ENCODE results near the gene MRPS26.

DNA sequence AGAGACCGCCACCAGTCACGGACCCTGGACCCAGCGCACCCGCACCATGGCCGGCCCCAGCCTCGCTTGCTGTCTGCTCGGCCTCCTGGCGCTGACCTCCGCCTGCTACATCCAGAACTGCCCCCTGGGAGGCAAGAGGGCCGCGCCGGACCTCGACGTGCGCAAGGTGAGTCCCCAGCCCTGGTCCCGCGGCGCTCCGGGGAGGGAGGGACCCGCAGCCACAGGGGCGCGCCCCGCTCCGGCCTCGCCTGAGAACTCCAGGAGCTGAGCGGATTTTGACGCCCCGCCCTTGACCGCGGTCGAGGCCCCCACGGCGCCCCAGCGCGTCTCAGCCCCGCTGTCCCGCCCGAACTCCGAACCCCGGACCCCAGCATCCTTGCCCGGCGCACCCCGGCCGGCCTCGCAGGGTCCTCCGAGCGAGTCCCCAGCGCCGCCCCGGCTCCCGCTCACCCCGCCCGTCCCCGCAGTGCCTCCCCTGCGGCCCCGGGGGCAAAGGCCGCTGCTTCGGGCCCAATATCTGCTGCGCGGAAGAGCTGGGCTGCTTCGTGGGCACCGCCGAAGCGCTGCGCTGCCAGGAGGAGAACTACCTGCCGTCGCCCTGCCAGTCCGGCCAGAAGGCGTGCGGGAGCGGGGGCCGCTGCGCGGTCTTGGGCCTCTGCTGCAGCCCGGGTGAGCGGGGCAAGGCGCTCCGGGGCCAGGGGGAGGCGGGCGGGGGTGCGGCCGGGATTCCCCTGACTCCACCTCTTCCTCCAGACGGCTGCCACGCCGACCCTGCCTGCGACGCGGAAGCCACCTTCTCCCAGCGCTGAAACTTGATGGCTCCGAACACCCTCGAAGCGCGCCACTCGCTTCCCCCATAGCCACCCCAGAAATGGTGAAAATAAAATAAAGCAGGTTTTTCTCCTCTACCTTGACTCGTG is 26.0 kb downstream of the MRPS26 start, which contains the start of gene OXT:
- TF ChIP-seq POLR2AphosphoS5 (IDR thresholded peaks at IDR 0.05) = no peak
- TF ChIP-seq, protein P1, sequence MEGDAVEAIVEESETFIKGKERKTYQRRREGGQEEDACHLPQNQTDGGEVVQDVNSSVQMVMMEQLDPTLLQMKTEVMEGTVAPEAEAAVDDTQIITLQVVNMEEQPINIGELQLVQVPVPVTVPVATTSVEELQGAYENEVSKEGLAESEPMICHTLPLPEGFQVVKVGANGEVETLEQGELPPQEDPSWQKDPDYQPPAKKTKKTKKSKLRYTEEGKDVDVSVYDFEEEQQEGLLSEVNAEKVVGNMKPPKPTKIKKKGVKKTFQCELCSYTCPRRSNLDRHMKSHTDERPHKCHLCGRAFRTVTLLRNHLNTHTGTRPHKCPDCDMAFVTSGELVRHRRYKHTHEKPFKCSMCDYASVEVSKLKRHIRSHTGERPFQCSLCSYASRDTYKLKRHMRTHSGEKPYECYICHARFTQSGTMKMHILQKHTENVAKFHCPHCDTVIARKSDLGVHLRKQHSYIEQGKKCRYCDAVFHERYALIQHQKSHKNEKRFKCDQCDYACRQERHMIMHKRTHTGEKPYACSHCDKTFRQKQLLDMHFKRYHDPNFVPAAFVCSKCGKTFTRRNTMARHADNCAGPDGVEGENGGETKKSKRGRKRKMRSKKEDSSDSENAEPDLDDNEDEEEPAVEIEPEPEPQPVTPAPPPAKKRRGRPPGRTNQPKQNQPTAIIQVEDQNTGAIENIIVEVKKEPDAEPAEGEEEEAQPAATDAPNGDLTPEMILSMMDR (IDR thresholded peaks at IDR 0.05) = no peak
- TF ChIP-seq EP300 (IDR thresholded peaks at IDR 0.05; ENCODE audit: low read depth) = no peak

All from transverse colon (tissue), 4 donors.